ENCODE measurements around the gene ITCH.

DNA sequence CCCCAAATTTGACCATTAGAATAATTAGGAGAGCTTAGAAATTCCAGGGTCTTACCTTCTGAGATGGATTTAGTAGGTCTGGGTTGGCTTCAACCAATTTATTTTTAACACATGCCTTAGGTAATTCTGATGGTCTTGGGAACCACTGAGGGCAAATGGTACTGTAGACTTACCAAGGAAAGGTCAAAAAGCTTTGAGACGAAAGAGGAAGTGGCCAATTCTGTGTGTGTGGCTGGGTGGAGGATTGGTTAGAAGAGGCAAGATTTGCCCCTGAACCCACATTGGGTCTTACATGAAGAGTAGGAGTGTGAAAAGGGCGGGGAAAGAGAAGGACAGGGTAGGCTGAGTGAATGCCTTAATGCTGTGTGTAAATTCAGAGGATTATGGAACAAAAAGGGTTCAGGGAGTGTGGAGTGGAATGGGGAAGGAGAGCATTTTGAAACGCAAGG lies 2.7 kb downstream of the ITCH start:
- TF ChIP-seq POLR2A (IDR thresholded peaks at IDR 0.05; ENCODE audit: low read depth, low read length) = no peak
- TF ChIP-seq TAF1 (IDR thresholded peaks at IDR 0.05; ENCODE audit: borderline replicate concordance, low read depth, low read length) = no peak
